Measurements from ENCODE around the gene MYADM. TPM values are rescaled to one million over a fixed set of nuclear protein-coding genes. Genes with fewer than 3 reads are reported as not detected.

The MYADM gene
- polyA plus RNA-seq, 1 of the 3 experiments (the other 2 are of a cell fraction): 38.7 TPM

GRCh38 chr19:53898636-53899341, 31.1 kb downstream of the MYADM start (continued):
- TF ChIP-seq, protein P1, sequence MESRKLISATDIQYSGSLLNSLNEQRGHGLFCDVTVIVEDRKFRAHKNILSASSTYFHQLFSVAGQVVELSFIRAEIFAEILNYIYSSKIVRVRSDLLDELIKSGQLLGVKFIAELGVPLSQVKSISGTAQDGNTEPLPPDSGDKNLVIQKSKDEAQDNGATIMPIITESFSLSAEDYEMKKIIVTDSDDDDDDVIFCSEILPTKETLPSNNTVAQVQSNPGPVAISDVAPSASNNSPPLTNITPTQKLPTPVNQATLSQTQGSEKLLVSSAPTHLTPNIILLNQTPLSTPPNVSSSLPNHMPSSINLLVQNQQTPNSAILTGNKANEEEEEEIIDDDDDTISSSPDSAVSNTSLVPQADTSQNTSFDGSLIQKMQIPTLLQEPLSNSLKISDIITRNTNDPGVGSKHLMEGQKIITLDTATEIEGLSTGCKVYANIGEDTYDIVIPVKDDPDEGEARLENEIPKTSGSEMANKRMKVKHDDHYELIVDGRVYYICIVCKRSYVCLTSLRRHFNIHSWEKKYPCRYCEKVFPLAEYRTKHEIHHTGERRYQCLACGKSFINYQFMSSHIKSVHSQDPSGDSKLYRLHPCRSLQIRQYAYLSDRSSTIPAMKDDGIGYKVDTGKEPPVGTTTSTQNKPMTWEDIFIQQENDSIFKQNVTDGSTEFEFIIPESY (IDR thresholded peaks at IDR 0.05; ENCODE audit: borderline replicate concordance, low read depth): no peak
- TF ChIP-seq MEF2A (IDR thresholded peaks at IDR 0.05; ENCODE audit: borderline replicate concordance, low read depth): no peak
- no peak for TF ChIP-seq MAX (IDR thresholded peaks at IDR 0.05; ENCODE audit: low read depth)

DNA sequence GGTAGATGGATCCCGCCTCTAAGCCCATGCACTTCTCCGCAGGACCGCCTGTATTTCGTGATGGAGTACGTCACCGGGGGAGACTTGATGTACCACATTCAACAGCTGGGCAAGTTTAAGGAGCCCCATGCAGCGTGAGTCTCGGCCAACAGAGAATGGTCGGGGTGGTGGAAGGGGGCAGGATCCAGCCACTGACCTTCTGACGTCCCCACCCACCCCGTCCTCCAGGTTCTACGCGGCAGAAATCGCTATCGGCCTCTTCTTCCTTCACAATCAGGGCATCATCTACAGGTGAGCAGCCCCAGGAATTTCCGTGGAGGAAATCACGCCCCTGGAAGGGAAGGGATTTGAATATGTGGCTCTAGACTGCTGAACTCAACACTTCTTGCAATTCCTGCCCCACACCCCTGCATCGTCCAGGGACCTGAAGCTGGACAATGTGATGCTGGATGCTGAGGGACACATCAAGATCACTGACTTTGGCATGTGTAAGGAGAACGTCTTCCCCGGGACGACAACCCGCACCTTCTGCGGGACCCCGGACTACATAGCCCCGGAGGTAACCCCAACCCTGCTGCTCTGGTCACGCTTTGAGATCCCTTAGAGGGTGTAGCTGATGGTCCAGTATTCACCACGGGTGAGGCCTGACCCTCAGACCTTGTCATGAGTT, 32.6 kb downstream of the MYADM start:
- DNase-seq: no peak
- H3K79me2 ChIP-seq (ENCODE audit: insufficient read depth): no peaks in the 10 kb centered on the region
- no peaks in the 10 kb centered on the region for H3K36me3 ChIP-seq (replicated peaks in 1 of 2; ENCODE audit: control insufficient read depth in 1 of 2, insufficient read depth in 2 of 2, low read length in 1 of 2)
- ChIA-PET CTCF (interaction anchor here (1.2 to 4.9 kb wide), 3 partner anchors 124 to 131 kb away, joined by 3 to 26 read pairs (median 4); no protein-coding TSS in a partner anchor), POLR2A (no interaction called here)
- H3K4me2 ChIP-seq: no peak overlapping the region
- TF ChIP-seq MXI1 (IDR thresholded peaks at IDR 0.05; ENCODE audit: low read depth, low read length) (no peak), RFX5 (IDR thresholded peaks at IDR 0.05; ENCODE audit: low read length) (no peak), MAX (IDR thresholded peaks at IDR 0.05; ENCODE audit: low read depth) (no peak), MEF2A (IDR thresholded peaks at IDR 0.05; ENCODE audit: borderline replicate concordance, low read depth) (no peak), ELF1 (IDR thresholded peaks at IDR 0.05) (no peak), RXRA (IDR thresholded peaks at IDR 0.05; ENCODE audit: borderline replicate concordance, low read depth) (no peak), SMC3 (IDR thresholded peaks at IDR 0.05; ENCODE audit: low read depth, low read length) (no peak), YY1 (IDR thresholded peaks at IDR 0.05; ENCODE audit: low read depth) (no peak), TAF1 (IDR thresholded peaks at IDR 0.05; ENCODE audit: borderline replicate concordance, low read depth, low read length) (no peak), PBX3 (IDR thresholded peaks at IDR 0.05) (no peak), TCF12 (IDR thresholded peaks at IDR 0.05) (no peak)
- TF ChIP-seq, protein P2, sequence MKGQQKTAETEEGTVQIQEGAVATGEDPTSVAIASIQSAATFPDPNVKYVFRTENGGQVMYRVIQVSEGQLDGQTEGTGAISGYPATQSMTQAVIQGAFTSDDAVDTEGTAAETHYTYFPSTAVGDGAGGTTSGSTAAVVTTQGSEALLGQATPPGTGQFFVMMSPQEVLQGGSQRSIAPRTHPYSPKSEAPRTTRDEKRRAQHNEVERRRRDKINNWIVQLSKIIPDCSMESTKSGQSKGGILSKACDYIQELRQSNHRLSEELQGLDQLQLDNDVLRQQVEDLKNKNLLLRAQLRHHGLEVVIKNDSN (IDR thresholded peaks at IDR 0.05; ENCODE audit: borderline replicate concordance, low read depth): no peak
- TF ChIP-seq, protein P3, sequence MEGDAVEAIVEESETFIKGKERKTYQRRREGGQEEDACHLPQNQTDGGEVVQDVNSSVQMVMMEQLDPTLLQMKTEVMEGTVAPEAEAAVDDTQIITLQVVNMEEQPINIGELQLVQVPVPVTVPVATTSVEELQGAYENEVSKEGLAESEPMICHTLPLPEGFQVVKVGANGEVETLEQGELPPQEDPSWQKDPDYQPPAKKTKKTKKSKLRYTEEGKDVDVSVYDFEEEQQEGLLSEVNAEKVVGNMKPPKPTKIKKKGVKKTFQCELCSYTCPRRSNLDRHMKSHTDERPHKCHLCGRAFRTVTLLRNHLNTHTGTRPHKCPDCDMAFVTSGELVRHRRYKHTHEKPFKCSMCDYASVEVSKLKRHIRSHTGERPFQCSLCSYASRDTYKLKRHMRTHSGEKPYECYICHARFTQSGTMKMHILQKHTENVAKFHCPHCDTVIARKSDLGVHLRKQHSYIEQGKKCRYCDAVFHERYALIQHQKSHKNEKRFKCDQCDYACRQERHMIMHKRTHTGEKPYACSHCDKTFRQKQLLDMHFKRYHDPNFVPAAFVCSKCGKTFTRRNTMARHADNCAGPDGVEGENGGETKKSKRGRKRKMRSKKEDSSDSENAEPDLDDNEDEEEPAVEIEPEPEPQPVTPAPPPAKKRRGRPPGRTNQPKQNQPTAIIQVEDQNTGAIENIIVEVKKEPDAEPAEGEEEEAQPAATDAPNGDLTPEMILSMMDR (IDR thresholded peaks at IDR 0.05): no peak
- TF ChIP-seq, protein P4, sequence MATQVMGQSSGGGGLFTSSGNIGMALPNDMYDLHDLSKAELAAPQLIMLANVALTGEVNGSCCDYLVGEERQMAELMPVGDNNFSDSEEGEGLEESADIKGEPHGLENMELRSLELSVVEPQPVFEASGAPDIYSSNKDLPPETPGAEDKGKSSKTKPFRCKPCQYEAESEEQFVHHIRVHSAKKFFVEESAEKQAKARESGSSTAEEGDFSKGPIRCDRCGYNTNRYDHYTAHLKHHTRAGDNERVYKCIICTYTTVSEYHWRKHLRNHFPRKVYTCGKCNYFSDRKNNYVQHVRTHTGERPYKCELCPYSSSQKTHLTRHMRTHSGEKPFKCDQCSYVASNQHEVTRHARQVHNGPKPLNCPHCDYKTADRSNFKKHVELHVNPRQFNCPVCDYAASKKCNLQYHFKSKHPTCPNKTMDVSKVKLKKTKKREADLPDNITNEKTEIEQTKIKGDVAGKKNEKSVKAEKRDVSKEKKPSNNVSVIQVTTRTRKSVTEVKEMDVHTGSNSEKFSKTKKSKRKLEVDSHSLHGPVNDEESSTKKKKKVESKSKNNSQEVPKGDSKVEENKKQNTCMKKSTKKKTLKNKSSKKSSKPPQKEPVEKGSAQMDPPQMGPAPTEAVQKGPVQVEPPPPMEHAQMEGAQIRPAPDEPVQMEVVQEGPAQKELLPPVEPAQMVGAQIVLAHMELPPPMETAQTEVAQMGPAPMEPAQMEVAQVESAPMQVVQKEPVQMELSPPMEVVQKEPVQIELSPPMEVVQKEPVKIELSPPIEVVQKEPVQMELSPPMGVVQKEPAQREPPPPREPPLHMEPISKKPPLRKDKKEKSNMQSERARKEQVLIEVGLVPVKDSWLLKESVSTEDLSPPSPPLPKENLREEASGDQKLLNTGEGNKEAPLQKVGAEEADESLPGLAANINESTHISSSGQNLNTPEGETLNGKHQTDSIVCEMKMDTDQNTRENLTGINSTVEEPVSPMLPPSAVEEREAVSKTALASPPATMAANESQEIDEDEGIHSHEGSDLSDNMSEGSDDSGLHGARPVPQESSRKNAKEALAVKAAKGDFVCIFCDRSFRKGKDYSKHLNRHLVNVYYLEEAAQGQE (IDR thresholded peaks at IDR 0.05; ENCODE audit: low read depth, low read length): no peak
- no peaks in the 10 kb centered on the region for H4K20me1 ChIP-seq (ENCODE audit: insufficient read depth)
- WGBS (ENCODE audit: low lambda C conversion rate): 73% methylated on average over 26 of the region's 27 CpGs
- H3K9me3 ChIP-seq: no peaks in the 10 kb centered on the region
- H3K27ac ChIP-seq (ENCODE audit: low read depth in 2 of 2, low read length in 1 of 2): no peak overlapping the region
- H3K9me2 ChIP-seq: no peaks in the 10 kb centered on the region
- H2AFZ ChIP-seq (ENCODE audit: low read depth): no peak overlapping the region
- peaks cover 54% of the 10 kb centered on the region for H3K27me3 ChIP-seq (ENCODE audit: insufficient read depth)
- no peak overlapping the region for H3K9ac ChIP-seq
- H3K4me1 ChIP-seq (ENCODE audit: control insufficient read depth in 1 of 2, insufficient read depth in 2 of 2, low read depth in 1 of 2, low read length in 1 of 2): peaks cover 0 to 5% of the 10 kb centered on the region in 2 experiments; a peak in 1 of 4 replicates
- H3K4me3 ChIP-seq (ENCODE audit: low read depth in 2 of 2, low read length in 1 of 2): no peak overlapping the region
- no peaks in the 10 kb centered on the region for H3F3A ChIP-seq (replicated peaks; ENCODE audit: insufficient read depth)

Measured in SK-N-SH (cell line).